ENCODE data around the gene ANXA6.

Gene ANXA6

GRCh38 chr5:151066920-151067319 lies 90.7 kb downstream of the ANXA6 start:
- Histone ChIP-seq H3K4me3 (replicated peaks; ENCODE audit: insufficient read depth, low read length) (no peak overlapping the region), H3K27me3 (ENCODE audit: insufficient read depth, poor library complexity, severe bottlenecking) (no peaks in the 10 kb centered on the region), H3K27ac (replicated peaks) (no peak overlapping the region)
- TF ChIP-seq, protein P1, sequence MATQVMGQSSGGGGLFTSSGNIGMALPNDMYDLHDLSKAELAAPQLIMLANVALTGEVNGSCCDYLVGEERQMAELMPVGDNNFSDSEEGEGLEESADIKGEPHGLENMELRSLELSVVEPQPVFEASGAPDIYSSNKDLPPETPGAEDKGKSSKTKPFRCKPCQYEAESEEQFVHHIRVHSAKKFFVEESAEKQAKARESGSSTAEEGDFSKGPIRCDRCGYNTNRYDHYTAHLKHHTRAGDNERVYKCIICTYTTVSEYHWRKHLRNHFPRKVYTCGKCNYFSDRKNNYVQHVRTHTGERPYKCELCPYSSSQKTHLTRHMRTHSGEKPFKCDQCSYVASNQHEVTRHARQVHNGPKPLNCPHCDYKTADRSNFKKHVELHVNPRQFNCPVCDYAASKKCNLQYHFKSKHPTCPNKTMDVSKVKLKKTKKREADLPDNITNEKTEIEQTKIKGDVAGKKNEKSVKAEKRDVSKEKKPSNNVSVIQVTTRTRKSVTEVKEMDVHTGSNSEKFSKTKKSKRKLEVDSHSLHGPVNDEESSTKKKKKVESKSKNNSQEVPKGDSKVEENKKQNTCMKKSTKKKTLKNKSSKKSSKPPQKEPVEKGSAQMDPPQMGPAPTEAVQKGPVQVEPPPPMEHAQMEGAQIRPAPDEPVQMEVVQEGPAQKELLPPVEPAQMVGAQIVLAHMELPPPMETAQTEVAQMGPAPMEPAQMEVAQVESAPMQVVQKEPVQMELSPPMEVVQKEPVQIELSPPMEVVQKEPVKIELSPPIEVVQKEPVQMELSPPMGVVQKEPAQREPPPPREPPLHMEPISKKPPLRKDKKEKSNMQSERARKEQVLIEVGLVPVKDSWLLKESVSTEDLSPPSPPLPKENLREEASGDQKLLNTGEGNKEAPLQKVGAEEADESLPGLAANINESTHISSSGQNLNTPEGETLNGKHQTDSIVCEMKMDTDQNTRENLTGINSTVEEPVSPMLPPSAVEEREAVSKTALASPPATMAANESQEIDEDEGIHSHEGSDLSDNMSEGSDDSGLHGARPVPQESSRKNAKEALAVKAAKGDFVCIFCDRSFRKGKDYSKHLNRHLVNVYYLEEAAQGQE (IDR thresholded peaks at IDR 0.05; ENCODE audit: insufficient replicate concordance, low read depth): no peak
- TF ChIP-seq GABPA (IDR thresholded peaks at IDR 0.05; ENCODE audit: low read depth): no peak
- no peak for TF ChIP-seq CTCF (IDR thresholded peaks at IDR 0.05; ENCODE audit: insufficient read depth, low read length)
- TF ChIP-seq SPI1 (IDR thresholded peaks at IDR 0.05; ENCODE audit: borderline replicate concordance, low read depth): no peak
- no peak for TF ChIP-seq POLR2AphosphoS5 (IDR thresholded peaks at IDR 0.05; ENCODE audit: low read depth)
- no peak for DNase-seq (ENCODE audit: low read depth in 1 of 2, low spot score in 1 of 2)

- TF ChIP-seq SPI1 (IDR thresholded peaks at IDR 0.05; ENCODE audit: borderline replicate concordance, low read depth) (no peak), GABPA (IDR thresholded peaks at IDR 0.05; ENCODE audit: low read depth) (no peak), CTCF (IDR thresholded peaks at IDR 0.05; ENCODE audit: insufficient read depth, low read length) (no peak), POLR2AphosphoS5 (IDR thresholded peaks at IDR 0.05; ENCODE audit: low read depth) (no peak)
- TF ChIP-seq, protein P1 (IDR thresholded peaks at IDR 0.05; ENCODE audit: insufficient replicate concordance, low read depth): no peak
- DNase-seq (ENCODE audit: low read depth in 1 of 2, low spot score in 1 of 2): no peak
- H3K27ac ChIP-seq (replicated peaks): no peak overlapping the region
These were observed 92.0 kb downstream of the ANXA6 start for GRCh38 chr5:151065609-151066008.

DNA sequence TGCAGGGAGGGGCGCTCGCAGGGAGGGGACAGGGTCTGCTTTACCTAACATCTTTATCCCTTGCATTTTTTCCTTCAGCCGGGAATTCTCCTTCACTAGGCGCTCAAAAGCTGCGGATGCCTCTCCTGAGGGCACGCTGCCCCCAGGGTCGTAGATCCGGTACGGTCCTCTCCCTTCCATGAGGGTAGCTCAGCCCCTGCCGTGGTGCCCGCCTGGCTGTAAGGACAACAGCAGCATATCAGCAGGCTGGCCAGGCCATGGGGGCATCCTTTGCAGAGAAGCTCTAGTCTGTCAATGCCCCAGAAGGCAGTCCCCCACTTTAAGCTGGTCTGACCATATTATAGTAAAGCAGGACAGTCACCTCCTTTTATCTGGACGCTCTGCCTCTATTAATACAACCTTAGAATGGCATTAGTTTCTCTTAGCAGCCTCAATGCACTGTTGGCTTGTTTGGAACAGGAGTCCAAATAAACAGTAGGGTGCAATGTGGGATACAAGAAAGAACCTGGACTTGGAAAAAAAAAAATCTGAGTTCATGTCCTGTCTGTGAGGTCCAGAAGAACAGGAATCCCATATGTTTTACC lies 92.6 kb downstream of the ANXA6 start:
- Histone ChIP-seq H3K4me3 (replicated peaks; ENCODE audit: insufficient read depth, low read length) (no peak overlapping the region), H3K27me3 (ENCODE audit: insufficient read depth, poor library complexity, severe bottlenecking) (no peaks in the 10 kb centered on the region), H3K27ac (replicated peaks) (no peak overlapping the region)
- no peak for DNase-seq (ENCODE audit: low read depth in 1 of 2, low spot score in 1 of 2)
- TF ChIP-seq, protein P1 (IDR thresholded peaks at IDR 0.05; ENCODE audit: insufficient replicate concordance, low read depth): no peak
- TF ChIP-seq SPI1 (IDR thresholded peaks at IDR 0.05; ENCODE audit: borderline replicate concordance, low read depth) (no peak), POLR2AphosphoS5 (IDR thresholded peaks at IDR 0.05; ENCODE audit: low read depth) (no peak), CTCF (IDR thresholded peaks at IDR 0.05; ENCODE audit: insufficient read depth, low read length) (no peak), GABPA (IDR thresholded peaks at IDR 0.05; ENCODE audit: low read depth) (no peak)

More at GRCh38 chr5:151065609-151066008, 92.0 kb downstream of the ANXA6 start:
- H3K4me3 ChIP-seq (replicated peaks; ENCODE audit: insufficient read depth, low read length): no peak overlapping the region
- H3K27me3 ChIP-seq (ENCODE audit: insufficient read depth, poor library complexity, severe bottlenecking): no peaks in the 10 kb centered on the region
